Cerebellar nuclear complex (tissue), 1 donor: Measurements from ENCODE around the gene CPD.

ENCODE experiments used
- DNase-seq, 2 experiments: peaks; one replicate each; lab custom pipeline; 2025; lab: John Stamatoyannopoulos, UW

Gene CPD

GRCh38 chr17:30354701-30355100, 24.0 kb upstream of the CPD start:
- no peak for DNase-seq

- no peak for DNase-seq
These were observed 21.3 kb upstream of the CPD start for GRCh38 chr17:30357476-30357875.

GRCh38 chr17:30358055-30358760, 20.5 kb upstream of the CPD start:
- no peak for DNase-seq

GRCh38 chr17:30360086-30360808, 18.5 kb upstream of the CPD start:
- DNase-seq: no peak

- no peak for DNase-seq
These were observed 16.9 kb upstream of the CPD start for GRCh38 chr17:30361766-30362279.

- no peak for DNase-seq
These were observed 15.0 kb upstream of the CPD start for GRCh38 chr17:30363715-30364202.

- DNase-seq: no peak
These were observed 12.2 kb upstream of the CPD start for GRCh38 chr17:30366536-30366935.

- DNase-seq: no peak
These were observed 9.6 kb upstream of the CPD start for GRCh38 chr17:30368912-30369720.

GRCh38 chr17:30369995-30370394, 8.7 kb upstream of the CPD start:
- DNase-seq: no peak

GRCh38 chr17:30372755-30373154, 6.0 kb upstream of the CPD start:
- DNase-seq: no peak

- DNase-seq: no peak
These were observed 3.1 kb upstream of the CPD start for GRCh38 chr17:30375661-30376060.

GRCh38 chr17:30376621-30377452, 1.9 kb upstream of the CPD start:
- DNase-seq: no peak

- no peak for DNase-seq
These were observed 1.0 kb upstream of the CPD start for GRCh38 chr17:30377574-30378240.

- DNase-seq: no peak
These were observed 394 bp upstream of the CPD start for GRCh38 chr17:30378241-30378824.

GRCh38 chr17:30379303-30379902, 676 bp downstream of the CPD start:
- DNase-seq: no peak

- DNase-seq: no peak
These were observed 1.2 kb downstream of the CPD start for GRCh38 chr17:30379903-30380381.

GRCh38 chr17:30380643-30381339, 2.1 kb downstream of the CPD start:
- no peak for DNase-seq

- no peak for DNase-seq
These were observed 2.6 kb downstream of the CPD start for GRCh38 chr17:30381340-30381659.

GRCh38 chr17:30382345-30382744, 3.6 kb downstream of the CPD start:
- DNase-seq: no peak
